Stimulated activated CD8-positive, alpha-beta memory T cell treated with anti-CD3 and anti-CD28 coated beads, Interleukin-12 subunit alpha, Interleukin-12 subunit beta, amount 100 ng/mL, for 24 hours (primary cell): ENCODE data around the gene ACSL5.
"Not testable (repeated sequence)": the region's sequence is repeated elsewhere in the genome, so short reads cannot be mapped to it uniquely, and the experiment has no call there.

Source experiments
- DNase-seq: peaks from one replicate; pipeline ENCODE4 v3.0.0-alpha.2; 2020; ENCODE audit errors: extremely low read depth

Gene ACSL5

DNA sequence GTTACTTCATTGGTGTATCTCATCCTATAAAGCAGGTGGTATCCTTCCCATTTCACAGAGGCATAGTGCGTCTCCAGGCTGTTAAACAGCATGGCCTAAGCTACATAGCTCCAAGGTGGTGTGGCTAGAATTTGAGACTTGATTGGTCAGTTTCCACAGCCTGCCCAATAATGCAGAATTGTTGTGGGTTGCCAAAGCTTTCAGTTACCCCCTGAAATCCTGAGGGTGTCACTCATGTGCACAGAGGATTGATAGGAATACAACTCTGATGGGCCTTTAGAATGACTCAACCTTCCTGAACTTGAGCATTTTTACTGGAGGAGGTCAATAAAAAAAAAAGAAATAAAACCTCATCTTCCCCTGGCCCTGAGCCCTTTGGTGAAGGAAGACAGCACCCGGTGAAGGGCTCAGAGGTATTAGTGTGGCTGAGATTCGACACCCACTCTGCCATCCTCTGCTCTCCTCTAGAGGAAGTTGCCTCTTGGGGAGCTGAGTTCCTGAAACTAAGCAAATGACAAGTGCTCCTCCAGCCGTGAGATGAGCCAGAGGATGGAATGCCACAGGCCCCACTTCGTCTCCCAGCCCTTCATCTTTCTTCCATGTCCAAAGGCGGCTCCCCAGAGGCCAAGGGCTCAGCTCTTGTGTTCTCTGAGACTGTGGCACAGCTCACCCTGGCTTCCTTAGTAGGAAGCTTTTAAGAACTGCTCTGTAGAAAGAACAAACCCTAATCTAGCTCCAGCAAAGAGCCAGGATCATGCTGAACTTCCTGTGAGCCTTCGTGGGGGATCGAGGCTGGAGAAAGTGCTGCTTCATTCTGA lies 1.0 kb downstream of the ACSL5 start:
- no peak for DNase-seq

DNA sequence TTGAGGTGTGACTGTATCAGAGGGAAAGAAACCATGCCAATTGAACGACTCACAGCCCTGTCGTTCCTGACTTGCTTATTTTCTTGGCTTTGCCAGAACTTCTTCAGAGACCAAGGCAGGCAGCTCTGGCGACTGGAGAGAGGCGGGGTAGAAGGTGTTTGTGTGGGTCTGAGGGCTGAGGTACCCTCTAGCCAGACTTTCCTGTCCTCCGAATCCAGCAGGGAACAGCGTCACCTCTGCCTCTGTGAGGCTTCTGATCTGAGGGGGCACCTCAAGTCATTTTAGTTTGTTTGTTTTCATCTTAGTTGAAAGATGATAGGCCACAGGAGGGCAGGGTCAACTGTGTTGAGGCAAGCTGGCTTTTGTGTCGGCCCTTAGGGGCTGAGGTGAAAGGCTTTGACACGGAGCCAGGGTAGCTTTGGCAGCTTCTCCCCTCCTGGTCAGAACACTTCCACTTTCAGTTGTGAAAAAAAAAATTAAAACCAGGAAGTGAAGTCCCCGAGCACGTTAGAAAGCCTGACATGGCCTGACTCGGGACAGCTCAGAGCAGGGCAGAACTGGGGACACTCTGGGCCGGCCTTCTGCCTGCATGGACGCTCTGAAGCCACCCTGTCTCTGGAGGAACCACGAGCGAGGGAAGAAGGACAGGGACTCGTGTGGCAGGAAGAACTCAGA lies 1.9 kb downstream of the ACSL5 start:
- DNase-seq: no peak

DNA sequence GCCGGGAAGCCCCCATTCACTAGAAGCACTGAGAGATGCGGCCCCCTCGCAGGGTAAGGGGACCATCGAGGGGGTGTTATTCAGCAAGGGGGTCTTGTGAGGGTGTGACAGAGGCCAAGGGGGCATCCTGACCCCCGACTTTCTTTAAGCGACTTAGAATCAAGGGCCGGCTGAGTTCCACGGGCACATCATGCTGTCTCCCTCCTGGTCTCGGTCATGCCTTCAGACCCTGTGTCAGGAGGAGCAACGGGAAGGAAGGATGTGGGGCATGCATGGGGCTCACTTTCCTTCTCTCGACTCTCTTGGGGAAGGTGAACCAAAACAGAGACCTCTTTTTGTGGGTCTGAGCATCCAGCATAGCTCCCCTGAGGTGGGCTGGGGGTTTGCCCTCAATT lies 2.5 kb downstream of the ACSL5 start:
- no peak for DNase-seq

DNA sequence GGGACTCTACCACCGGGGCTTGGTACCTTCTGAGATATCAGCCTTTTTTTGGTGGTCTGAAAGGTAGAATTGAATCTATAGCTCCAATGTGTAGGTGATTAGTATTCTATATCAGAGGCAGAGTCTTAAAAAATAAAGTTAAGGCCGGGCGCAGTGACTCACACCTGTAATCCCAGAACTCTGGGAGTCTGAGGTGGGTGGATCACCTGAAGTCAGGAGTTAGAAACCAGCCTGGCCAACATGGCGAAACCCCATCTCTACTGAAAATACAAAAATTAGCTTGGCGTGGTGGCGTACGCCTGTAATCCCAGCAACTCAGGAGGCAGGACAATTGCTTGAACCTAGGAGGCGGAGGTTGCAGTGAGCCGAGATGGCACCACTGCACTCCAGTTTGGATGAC lies 3.2 kb downstream of the ACSL5 start:
- DNase-seq: not testable (repeated sequence)

DNA sequence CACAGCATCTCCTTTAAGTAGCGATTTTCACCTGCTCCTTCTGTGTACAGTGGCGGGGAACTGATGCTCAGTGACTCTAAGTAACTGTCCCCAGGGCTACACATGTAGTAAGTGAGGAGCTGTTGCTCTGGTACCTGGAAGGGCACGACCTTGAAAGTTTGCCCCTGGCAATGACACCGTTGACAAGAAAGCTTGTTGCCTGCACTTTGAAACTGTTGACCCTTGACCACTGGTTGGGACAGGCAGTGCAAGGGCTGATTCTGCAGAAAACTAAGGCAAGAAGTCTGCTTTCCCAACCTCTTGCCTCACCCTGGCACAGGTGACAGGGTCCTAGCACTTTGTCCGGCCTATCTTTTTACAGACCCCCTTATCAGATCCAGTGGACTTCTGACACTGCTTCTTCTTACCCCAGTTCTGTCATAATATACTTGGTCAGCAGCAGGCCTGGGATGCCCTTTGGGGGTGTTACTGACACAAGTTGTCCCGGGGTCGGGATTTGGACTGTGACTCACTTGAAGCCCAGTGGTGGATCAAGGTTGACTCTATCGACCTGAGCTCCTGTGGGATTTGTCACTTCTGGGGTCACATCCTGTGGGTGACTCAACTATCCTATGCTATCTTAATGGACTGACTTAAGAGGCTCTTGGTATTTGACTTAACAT lies 5.8 kb downstream of the ACSL5 start:
- no peak for DNase-seq

DNA sequence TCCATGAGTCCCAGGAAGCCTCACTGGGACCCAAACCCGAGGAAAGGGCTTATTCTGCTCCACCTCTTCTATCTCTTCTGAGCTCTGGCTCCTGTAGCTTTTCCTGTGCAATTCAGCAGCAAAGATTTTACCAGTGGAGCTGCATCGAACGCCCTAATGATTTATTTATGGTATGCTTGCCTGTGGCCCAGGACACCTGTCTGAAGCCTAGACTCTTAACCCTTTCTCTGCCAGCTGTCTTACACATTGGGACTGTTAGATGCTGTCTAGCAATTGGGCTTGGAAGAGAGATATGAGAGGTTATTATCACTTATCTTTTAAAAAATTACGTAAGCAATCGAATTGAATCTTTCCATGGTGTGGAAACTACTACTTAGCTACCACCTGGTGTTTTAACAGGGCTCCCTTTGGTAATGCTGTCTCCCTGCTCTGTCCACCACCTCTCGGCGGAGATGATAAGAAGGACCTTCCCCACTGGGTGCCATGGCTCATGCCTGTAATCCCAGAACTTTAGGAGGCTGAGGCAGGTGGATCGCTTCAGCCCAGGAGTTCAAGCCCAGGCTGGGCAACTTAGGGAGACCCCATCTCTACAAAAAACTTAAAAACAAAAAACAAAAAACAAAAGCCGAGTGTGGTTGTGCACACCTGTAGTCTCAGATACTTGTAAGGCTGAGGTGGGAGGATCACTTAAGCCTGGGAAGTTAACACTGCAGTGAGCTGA lies 8.8 kb downstream of the ACSL5 start:
- DNase-seq: no peak

DNA sequence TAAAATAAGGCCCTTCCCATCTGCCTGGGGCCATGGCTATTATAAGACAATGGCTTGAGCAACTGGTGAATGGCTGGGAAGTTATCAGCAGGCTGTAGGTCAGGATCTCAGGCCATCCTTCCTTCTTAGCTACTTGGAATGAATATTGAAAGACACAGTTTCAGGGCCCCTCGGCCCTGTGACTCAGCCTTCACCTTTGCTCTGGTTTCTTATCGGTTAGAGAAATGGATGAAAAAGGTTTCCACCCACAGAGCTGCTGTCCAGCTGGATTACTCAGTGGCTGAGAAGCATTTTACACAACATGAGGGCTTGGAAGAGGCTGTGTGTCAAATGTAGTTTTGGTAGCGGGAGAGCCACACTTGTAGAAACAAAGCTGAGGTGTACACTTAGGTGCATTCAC lies 9.4 kb downstream of the ACSL5 start:
- DNase-seq: no peak

DNA sequence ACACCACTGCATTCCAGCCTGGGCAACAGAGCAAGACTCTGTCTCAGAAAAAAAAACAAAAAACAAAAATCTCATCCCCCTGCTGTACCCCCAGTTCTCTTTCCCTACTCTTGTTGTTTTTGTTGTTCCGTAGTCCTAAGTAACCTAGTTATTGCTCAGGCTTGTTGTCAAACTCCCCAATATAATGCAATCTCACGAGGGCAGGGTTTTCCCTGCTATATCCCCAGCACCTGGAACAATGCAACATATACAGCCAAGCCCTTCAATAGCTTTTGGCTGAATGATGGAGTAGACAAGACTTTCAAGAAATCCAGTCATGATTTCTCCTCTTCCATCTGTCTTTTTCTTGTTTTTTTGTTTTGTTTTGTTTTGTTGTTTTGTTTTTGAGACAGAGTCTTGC lies 10.2 kb downstream of the ACSL5 start:
- DNase-seq: no peak

DNA sequence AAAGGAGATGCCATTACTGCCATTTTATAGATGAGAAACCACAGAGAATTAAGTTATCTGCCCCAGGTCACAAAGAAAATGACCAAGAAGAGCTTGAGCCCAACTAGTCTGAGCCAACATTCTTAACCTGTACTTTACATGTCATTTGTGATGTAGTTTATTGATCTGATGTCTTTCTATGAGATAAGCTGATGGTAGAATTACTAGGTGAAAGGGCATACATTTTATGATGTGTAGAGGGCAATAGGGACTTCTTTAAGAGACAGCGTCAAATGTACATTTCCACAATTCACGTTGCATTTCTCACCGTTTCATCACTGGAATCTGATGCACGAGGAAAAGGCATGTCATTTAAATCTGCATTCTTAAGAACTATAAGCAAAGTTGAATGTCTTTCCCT lies 11.3 kb downstream of the ACSL5 start:
- no peak for DNase-seq

DNA sequence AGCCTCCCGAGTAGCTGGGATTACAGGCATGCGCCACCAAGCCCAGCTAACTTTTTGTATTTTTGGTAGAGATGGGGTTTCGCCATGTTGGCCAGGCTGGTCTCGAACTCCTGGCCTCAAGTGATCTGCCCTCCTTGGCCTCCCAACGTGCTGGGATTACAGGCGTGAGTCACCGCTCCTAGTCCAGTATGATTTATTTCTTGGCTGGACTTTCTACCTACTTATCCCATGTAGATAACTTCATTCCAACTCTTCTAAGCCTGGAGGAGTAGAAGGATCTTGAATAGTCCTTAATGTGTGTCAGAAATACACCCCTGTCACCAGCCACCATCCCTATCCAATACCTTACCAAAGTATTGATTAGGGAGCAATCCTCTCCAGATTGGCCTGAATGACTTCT lies 14.1 kb downstream of the ACSL5 start:
- not testable (repeated sequence) for DNase-seq

DNA sequence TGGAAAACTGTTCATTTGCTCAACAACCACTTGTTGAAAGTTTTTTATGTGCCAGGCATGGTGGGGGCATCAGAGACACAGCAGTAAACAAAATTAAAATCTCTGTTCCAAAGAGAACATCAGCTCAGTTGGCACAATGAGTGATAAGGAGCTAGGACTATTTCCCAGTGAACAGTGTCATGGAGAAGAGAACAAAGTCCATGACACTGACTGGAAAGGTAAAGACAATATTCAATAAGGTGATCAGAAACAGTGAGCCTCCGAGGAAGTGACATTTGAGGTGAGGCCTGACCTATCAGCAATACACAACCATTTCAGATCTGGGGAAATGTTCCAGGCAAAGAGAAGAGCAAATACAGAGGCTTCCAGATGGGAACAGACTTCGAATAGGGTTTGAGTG lies 14.6 kb downstream of the ACSL5 start:
- no peak for DNase-seq

DNA sequence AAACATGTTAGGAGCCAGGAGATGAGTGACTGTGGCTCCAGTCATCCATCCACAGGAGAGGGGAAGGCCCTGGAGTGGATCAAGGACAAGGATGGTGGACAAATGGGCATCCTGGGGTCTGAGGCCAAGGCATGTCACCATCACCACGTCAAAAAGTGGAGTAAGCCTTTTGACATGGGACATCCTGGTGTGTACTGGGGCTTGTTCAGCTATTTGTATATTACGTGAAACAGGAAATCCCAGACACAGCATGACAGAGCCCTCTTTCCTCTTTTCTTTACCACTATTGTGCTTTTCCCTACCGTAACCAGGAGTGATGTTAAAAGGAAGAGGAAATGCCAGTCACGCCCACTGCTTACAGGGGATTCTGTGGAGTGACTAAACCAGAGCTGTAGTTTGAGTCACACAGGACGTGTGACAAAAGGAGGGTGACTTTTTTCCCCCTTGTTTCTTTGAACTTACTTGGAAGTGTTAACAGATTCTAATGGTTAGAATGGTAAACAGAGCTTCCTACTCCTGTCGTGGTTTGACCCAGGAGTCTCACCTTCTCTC lies 15.4 kb downstream of the ACSL5 start:
- no peak for DNase-seq

DNA sequence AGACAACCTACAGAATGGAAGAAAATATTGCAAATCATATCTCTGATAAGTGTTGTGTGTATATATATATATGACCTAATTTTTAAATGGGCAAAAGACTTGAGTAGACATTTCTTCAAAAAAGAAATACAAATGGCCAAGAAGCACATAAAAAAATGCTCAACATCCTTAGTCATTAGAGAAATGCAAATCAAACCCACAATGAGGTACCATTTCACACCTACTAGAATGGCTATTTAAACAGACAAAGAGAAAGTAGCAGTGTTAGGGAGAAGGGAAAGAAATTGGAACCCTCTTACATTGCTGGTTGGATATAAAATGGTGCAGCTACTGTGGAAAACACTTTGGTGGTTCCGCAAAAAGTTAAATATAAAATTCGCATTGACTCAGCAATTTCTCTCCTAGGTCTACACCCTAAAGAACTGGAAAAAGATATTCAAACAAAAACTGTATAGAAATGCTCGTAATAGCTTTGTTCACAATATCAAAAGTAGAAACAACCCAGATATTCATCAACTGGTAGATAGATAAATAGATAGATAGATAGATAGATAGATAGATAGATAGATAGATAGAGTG lies 16.3 kb downstream of the ACSL5 start:
- no peak for DNase-seq

DNA sequence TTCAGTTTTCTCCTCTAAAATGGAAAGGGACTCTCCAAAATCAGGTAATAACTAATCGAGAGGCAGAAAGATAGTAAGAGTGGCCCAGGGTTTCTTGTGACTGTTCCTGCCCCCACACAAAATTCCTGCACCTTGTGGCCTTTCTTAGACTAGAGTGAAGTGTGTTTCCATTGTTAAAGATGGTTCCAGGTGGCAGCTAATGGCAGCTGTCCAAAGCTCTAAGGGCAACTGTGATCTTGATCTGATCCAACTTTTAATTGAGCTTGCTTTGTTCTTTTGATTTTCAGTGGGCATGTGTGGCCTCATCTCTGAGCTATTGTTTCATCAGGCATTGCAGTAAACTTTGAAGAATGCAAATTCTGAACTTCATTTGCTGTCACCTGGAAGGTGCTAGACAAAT lies 19.4 kb downstream of the ACSL5 start:
- no peak for DNase-seq

DNA sequence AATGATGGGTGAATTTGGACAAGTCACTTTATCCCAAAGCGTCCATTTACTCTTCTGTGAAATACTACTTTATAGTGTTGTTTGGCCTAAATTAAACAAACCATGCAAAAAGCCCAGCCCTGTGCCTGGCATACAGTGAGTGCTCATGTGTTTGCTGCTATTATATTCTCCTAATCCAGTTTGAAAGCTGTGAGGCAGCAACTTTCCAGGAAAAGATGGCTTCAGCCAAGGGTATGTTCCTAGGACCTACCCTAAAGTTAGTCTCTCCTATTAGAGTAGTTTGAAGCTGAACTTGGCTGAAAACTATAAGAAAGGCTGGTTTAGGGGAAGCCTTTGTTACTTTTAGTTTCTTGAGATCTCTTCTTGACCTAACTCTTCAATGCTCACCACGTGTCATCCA lies 19.9 kb downstream of the ACSL5 start:
- no peak for DNase-seq

DNA sequence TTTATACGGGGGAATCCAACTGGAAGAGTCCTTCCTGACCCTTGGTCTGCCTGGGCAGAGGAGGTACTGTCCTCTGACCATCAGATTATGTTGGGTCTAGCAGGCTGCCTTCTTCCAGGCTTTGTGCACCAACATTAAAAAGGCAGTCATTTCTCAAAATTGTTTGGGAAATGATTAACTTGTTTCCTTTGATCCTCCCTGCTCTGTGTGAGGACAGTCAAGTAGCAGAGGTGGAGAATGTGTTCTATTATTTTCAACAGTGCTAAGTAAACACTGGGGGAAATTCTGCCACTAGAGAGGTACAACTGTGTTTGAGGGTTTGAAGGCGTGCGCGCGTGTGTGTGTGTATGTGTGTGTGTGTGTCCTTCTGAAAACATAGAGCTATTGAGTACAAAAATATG lies 20.6 kb downstream of the ACSL5 start:
- DNase-seq: no peak

DNA sequence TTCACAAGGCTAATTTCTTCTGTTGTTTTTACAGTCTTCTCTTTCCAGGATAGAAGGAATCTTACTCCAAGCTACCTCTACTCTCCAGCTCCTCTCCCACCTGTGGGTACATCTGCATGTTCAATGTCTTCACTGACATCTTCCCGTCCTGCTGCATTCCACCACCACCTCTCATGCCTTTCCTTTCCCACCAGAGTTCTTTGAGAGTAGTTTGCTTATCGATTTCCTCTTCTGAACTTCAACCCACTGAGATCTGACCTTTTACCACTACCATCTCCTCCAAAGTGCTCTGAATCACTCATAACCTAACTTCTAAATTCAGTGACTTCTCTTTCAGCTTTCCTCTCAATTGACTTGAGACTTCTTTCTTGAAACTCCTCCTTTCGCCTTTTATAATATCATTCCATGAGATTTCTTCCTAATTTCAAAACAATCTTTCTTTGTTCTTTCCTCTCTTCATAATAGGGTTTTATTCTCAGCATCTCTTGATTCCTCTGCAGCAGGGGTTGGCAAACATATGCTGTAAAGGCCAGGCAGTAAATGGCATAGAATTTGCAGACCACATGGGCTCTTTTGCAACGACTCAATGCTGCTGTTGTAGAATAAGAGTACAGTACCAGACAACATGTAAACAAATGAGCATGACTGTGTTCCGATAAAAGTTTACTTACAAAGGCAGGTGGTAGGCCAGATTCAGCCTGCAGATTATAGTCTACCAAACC lies 22.1 kb downstream of the ACSL5 start:
- DNase-seq: no peak

DNA sequence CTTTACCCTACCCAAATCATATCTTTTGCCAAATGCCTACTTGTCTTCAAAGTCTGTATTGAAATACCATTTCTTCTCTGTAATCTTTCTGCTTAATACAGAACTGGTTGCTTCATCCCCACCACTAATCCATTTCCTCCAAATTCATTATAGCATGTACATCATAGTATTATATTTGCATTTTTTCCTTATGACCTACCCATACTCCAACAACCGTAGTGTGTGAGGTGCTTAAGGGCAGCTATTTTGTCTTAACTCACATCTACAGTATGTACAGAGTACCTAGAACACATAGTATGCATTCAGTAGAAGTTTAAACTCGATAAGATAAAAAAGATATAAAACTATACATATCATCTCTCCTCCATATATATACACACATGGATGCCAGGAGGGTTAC lies 23.7 kb downstream of the ACSL5 start:
- no peak for DNase-seq

DNA sequence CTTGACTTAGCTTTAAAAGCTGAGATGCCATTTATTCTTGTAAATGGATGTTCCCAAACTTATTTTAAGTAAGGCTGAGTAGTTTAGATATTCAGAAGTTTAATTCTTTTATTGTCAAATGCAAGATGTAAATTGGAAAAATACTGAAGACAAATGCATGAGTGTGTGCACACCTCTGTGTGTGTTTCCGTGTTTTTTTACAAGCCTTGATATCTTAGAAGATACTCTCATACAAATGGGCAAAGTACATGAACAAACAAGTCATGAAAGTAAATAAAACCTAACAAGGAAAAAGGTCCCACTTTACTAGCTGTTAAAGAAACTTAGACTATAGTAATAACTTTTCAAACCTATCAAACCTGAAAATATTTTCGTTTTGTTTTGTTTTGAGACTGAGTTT lies 29.0 kb downstream of the ACSL5 start:
- no peak for DNase-seq

DNA sequence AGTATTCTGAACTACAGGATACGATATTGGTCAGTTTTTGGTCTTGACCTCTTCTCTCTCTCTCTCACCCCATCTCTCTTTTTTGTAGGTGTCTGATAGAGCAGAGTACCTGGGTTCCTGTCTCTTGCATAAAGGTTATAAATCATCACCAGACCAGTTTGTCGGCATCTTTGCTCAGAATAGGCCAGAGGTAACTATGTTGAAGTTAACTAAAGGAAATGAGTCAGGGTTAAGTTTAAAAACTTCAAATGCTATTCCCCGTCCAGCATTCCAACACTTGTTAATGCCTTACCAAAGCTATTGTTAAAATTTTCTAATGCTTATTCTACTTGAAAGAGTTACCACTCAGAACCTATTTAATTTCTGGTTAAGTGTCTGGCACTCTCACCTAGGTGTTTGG lies 30.7 kb downstream of the ACSL5 start:
- no peak for DNase-seq

DNA sequence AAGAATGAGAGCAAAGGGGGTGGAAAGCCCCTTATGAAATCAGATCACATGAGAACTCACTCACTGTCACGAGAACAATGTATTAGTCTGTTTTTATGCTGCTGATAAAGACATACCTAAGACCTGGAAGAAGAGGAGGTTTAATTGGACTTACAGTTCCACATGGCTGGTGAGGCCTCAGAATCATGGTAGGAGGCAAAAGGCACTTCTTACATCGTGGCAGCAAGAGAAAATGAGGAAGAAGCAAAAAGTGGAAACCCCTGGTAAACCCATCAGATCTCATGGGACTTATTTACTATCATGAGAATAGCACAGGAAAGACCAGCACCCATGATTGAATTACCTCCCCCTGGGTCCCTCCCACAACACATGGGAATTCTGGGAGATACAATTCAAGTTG lies 32.9 kb downstream of the ACSL5 start:
- DNase-seq: not testable (repeated sequence)
